ENCODE measurements around the gene TPCN2.

DNA sequence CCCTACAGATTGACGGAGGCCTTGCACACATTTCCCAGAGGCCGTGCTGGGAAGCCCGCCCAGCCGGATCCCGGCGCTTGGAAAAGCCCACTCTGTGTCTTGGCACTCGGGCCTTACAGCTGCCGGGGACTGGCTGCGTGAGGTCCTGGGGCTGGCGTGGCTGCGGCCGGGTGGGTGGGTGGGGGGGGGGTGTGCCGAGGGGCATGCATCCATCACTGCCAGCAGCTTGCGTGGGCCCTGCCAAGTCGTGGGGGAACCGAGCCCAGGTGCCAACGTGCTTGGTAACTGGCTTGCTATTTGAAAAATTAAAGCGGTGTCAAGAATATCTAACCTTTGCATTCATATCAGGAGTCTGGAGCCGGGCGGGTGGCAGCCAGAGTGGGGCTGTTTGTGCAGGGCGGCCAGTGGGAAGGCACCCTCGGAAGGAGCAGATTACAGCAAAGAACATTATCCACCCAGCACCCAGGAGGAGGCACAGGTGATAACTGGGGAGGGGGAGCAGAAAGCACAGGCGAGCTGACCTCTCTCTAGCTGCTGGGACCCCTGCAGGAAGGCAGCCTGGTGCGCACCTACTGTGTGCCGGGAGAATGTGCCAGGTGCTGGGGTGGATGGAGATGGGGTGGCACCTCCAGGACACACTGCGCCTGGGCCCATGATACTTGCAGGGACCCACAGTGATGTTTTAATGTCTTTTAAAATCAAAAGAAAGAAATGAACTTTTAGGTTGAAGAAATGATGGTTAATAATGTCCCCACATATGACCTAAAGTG is 78.5 kb downstream of the TPCN2 start:
- TF ChIP-seq, protein P1, sequence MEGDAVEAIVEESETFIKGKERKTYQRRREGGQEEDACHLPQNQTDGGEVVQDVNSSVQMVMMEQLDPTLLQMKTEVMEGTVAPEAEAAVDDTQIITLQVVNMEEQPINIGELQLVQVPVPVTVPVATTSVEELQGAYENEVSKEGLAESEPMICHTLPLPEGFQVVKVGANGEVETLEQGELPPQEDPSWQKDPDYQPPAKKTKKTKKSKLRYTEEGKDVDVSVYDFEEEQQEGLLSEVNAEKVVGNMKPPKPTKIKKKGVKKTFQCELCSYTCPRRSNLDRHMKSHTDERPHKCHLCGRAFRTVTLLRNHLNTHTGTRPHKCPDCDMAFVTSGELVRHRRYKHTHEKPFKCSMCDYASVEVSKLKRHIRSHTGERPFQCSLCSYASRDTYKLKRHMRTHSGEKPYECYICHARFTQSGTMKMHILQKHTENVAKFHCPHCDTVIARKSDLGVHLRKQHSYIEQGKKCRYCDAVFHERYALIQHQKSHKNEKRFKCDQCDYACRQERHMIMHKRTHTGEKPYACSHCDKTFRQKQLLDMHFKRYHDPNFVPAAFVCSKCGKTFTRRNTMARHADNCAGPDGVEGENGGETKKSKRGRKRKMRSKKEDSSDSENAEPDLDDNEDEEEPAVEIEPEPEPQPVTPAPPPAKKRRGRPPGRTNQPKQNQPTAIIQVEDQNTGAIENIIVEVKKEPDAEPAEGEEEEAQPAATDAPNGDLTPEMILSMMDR (conservative IDR thresholded peaks at IDR 0.05; ENCODE audit: low read depth, low read length): no peak
- TF ChIP-seq POLR2A (IDR thresholded peaks at IDR 0.05; ENCODE audit: low read depth, low read length) (no peak), MAZ (IDR thresholded peaks at IDR 0.05; ENCODE audit: borderline replicate concordance, low read depth, low read length) (no peak), CEBPB (IDR thresholded peaks at IDR 0.05; ENCODE audit: low read depth, low read length) (no peak), BHLHE40 (IDR thresholded peaks at IDR 0.05; ENCODE audit: low read depth, low read length) (no peak), CHD1 (IDR thresholded peaks at IDR 0.05; ENCODE audit: low read depth, low read length) (no peak)

Data from IMR-90 (cell line).